ENCODE results near the gene DDAH2. TPM values are rescaled to one million over a fixed set of nuclear protein-coding genes. Genes with fewer than 3 reads are reported as not detected.

Gene DDAH2
- total RNA-seq, 1 experiment from 2014 or later = 43.4 TPM

DNA sequence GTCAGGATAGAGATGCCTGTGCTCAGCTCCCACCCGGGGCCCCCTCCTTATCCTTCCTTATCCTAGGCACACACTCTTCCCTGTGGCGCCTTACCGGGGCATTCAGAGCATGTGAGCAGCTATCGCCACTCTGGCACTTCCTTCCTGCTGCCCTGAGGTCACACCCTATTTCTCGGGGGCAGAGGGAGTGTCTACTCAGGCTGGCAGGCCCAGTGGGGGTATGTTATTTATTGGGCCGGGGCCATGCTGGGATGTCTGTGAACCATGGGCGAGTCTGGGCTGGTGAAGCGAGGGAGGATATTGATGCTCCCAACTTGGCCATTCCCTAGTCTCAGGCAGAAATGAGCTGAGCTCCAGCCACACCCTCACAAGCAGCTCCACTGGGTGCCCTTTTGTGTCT, 17.9 kb downstream of the DDAH2 start:
- DNase-seq (ENCODE audit: low read depth, low spot score) = no peak
- TF ChIP-seq, protein P1, sequence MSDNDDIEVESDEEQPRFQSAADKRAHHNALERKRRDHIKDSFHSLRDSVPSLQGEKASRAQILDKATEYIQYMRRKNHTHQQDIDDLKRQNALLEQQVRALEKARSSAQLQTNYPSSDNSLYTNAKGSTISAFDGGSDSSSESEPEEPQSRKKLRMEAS (IDR thresholded peaks at IDR 0.05) = no peak
- TF ChIP-seq YY1 (IDR thresholded peaks at IDR 0.05; ENCODE audit: extremely low read depth, insufficient replicate concordance, low read depth, low read length) (no peak), FOSL1 (IDR thresholded peaks at IDR 0.05; ENCODE audit: low read depth) (no peak), POLR2A (IDR thresholded peaks at IDR 0.05; ENCODE audit: borderline replicate concordance, extremely low read depth, insufficient read depth, insufficient read length) (no peak), ZFX (IDR thresholded peaks at IDR 0.05) (no peak)
- TF ChIP-seq, protein P2, sequence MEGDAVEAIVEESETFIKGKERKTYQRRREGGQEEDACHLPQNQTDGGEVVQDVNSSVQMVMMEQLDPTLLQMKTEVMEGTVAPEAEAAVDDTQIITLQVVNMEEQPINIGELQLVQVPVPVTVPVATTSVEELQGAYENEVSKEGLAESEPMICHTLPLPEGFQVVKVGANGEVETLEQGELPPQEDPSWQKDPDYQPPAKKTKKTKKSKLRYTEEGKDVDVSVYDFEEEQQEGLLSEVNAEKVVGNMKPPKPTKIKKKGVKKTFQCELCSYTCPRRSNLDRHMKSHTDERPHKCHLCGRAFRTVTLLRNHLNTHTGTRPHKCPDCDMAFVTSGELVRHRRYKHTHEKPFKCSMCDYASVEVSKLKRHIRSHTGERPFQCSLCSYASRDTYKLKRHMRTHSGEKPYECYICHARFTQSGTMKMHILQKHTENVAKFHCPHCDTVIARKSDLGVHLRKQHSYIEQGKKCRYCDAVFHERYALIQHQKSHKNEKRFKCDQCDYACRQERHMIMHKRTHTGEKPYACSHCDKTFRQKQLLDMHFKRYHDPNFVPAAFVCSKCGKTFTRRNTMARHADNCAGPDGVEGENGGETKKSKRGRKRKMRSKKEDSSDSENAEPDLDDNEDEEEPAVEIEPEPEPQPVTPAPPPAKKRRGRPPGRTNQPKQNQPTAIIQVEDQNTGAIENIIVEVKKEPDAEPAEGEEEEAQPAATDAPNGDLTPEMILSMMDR (IDR thresholded peaks at IDR 0.05 in 2 of 3, conservative IDR thresholded peaks at IDR 0.05 in 1 of 3; ENCODE audit: borderline replicate concordance in 1 of 3, insufficient read depth in 1 of 3, low read depth in 2 of 3, low read length in 2 of 3) = no peak
- Histone ChIP-seq H3K4me3 (replicated peaks in 1 of 2; ENCODE audit: low read depth in 1 of 2, low read length in 2 of 2) (no peak overlapping the region), H3K9me3 (ENCODE audit: control insufficient read depth in 1 of 2, insufficient read depth in 1 of 2, low read depth in 1 of 2, low read length in 2 of 2) (no peaks in the 10 kb centered on the region), H3K36me3 (ENCODE audit: control insufficient read depth in 1 of 2, insufficient read depth in 2 of 2, low read length in 2 of 2) (no peaks in the 10 kb centered on the region), H3K9ac (ENCODE audit: low read length) (no peak overlapping the region), H4K20me1 (ENCODE audit: insufficient read depth) (no peaks in the 10 kb centered on the region), H3K4me2 (ENCODE audit: low read length) (peak overlapping the region; percentile 31; the same call in 1 of the 2 replicates), H3K27ac (ENCODE audit: low read depth, low read length) (no peak overlapping the region), H2AFZ (ENCODE audit: low read depth, low read length, poor library complexity, severe bottlenecking) (no peak overlapping the region), H3K79me2 (ENCODE audit: insufficient read depth, low read length) (no peaks in the 10 kb centered on the region), H3K4me1 (ENCODE audit: control insufficient read depth in 1 of 2, insufficient read depth in 2 of 2, low read length in 2 of 2) (peaks cover 13 to 24% of the 10 kb centered on the region in 2 experiments; a peak in 3 of 4 replicates), H3K27me3 (ENCODE audit: insufficient read depth, low read length) (no peaks in the 10 kb centered on the region), H3K9me2 (ENCODE audit: insufficient read depth) (no peaks in the 10 kb centered on the region)
- BruUV-seq (replicated peaks) = no TSS peak
- ATAC-seq = no peak
- ChIA-PET CTCF (interaction anchor here (1.4 kb wide), 1 partner anchor 58 kb away, joined by 3 read pairs; no protein-coding TSS in a partner anchor), RAD21 (ENCODE audit: low non-redundant PET in 1 of 2, low total read pairs in 2 of 2, uncharacterized antibody in 2 of 2, unreplicated experiment in 2 of 2) (interaction anchor here in 1 of 2 experiments (0.7 kb wide), 1 partner anchor 18 kb away, joined by 3 read pairs; no protein-coding TSS in a partner anchor), POLR2A (interaction anchor here (0.6 kb wide), 1 partner anchor 1461 kb away, joined by 3 read pairs; no protein-coding TSS in a partner anchor)
- intact Hi-C loops (cut with micrococcal nuclease) = no loop called here
